Activated naive CD4-positive, alpha-beta T cell treated with anti-CD3 and anti-CD28 coated beads, Interleukin-2, amount 50 U/mL, for 16 hours (primary cell): ENCODE data around the gene LRBA.
"Not testable (repeated sequence)": the region's sequence is repeated elsewhere in the genome, so short reads cannot be mapped to it uniquely, and the experiment has no call there.

ENCODE experiments used
- DNase-seq: peaks from one replicate; pipeline ENCODE4 v3.0.0-alpha.2; 2020

LRBA gene

GRCh38 chr4:150582146-150582872, 432.8 kb downstream of the LRBA start, which contains the start of gene MAB21L2:
Gene MAB21L2 (plus strand): TSS chr4:150582151. CDS start chr4:150583030, 879 bp downstream.
- DNase-seq = no peak

GRCh38 chr4:150581641-150582051, 433.4 kb downstream of the LRBA start:
- no peak for DNase-seq

GRCh38 chr4:150581056-150581605, 434.0 kb downstream of the LRBA start:
- no peak for DNase-seq

GRCh38 chr4:150580306-150580705, 434.8 kb downstream of the LRBA start:
- no peak for DNase-seq

GRCh38 chr4:150579551-150580234, 435.4 kb downstream of the LRBA start:
- DNase-seq = no peak

GRCh38 chr4:150578745-150579501, 436.2 kb downstream of the LRBA start:
- DNase-seq = no peak

- no peak for DNase-seq
Measured at GRCh38 chr4:150577796-150578195, 437.3 kb downstream of the LRBA start.

- no peak for DNase-seq
Measured at GRCh38 chr4:150574678-150575077, 440.4 kb downstream of the LRBA start.

- no peak for DNase-seq
Measured at GRCh38 chr4:150573534-150573933, 441.6 kb downstream of the LRBA start.

GRCh38 chr4:150572704-150573504, 442.2 kb downstream of the LRBA start:
- no peak for DNase-seq

- no peak for DNase-seq
Measured at GRCh38 chr4:150570862-150571261, 444.2 kb downstream of the LRBA start.

GRCh38 chr4:150569998-150570535, 445.0 kb downstream of the LRBA start:
- DNase-seq = no peak

GRCh38 chr4:150569384-150569987, 445.6 kb downstream of the LRBA start:
- no peak for DNase-seq

- DNase-seq = no peak
Measured at GRCh38 chr4:150567070-150567469, 448.0 kb downstream of the LRBA start.

- not testable (repeated sequence) for DNase-seq
Measured at GRCh38 chr4:150564967-150565366, 450.1 kb downstream of the LRBA start.

GRCh38 chr4:150562751-150563150, 452.3 kb downstream of the LRBA start:
- no peak for DNase-seq

GRCh38 chr4:150562250-150562649, 452.8 kb downstream of the LRBA start:
- DNase-seq = no peak

GRCh38 chr4:150561143-150561737, 453.8 kb downstream of the LRBA start:
- DNase-seq = no peak

GRCh38 chr4:150557811-150558210, 457.3 kb downstream of the LRBA start:
- DNase-seq = not testable (repeated sequence)

GRCh38 chr4:150547154-150547838, 467.8 kb downstream of the LRBA start:
- no peak for DNase-seq

- no peak for DNase-seq
Measured at GRCh38 chr4:150546286-150546685, 468.8 kb downstream of the LRBA start.
